Endothelial cell of umbilical vein (primary cell): ENCODE data around the gene COL18A1. TPM values are rescaled to one million over a fixed set of nuclear protein-coding genes. Genes with fewer than 3 reads are reported as not detected.

ENCODE experiments used
- BruUV-seq: library from RNA; stranded (reverse); fragments of 400-500 nt; replicated peaks from 2 replicates; lab custom pipeline; 2021; lab: Mats Ljungman, UMichigan
- CTCF ChIA-PET: fragments of 300-600, 350-600 bp; sonication (Branson Sonifier 250); formaldehyde crosslinking; loops from one replicate; lab custom pipeline; 2021; ENCODE audit warnings: antibody characterized with exemption, inconsistent platforms; lab: Charles Lee
- POLR2A ChIA-PET: fragments of 300-600, 350-600 bp; sonication (Branson Sonifier 250); formaldehyde crosslinking; loops from one replicate; lab custom pipeline; 2021; ENCODE audit warnings: antibody characterized with exemption, inconsistent platforms; lab: Charles Lee
- DNase-seq: peaks from one replicate; pipeline ENCODE4 v3.0.0-alpha.2; 2011; ENCODE audit warnings: low read depth, low spot score
- FAIRE-seq: peaks from 2 replicates; lab custom pipeline; 2011; peaks lifted over from hg19 to GRCh38; lab: Jason Lieb, UNC
- H2AFZ ChIP-seq: 2 replicates; pipeline ENCODE4 v1.6.0; 2012; ENCODE audit warnings: low read depth, low read length, control low read depth, inconsistent platforms
- H3K27ac ChIP-seq: 2 replicates; pipeline ENCODE4 v1.5.1; 2011; ENCODE audit warnings: low read depth, mild to moderate bottlenecking, control low read depth, low read length, moderate library complexity; ENCODE audit not compliant: insufficient read depth
- H3K27me3 ChIP-seq, 2 experiments: 2 replicates each; pipeline versions ENCODE4 v1.6.0 to v1.6.1; 2011; ENCODE audit warnings: low read length in 2 of 2, mixed read lengths in 1 of 2; ENCODE audit not compliant: control insufficient read depth in 2 of 2, insufficient read depth in 2 of 2
- H3K36me3 ChIP-seq, 2 experiments: 2 replicates in 1 of 2; 3 replicates in 1 of 2; pipeline ENCODE4 v1.5.1; 2011; ENCODE audit warnings: low read length in 2 of 2, mild to moderate bottlenecking in 1 of 2, moderate library complexity in 1 of 2; ENCODE audit not compliant: control insufficient read depth in 2 of 2, insufficient read depth in 2 of 2; ENCODE audit errors: extremely low read depth in 1 of 2
- H3K4me1 ChIP-seq: 3 replicates; pipeline ENCODE4 v1.5.1; 2011; ENCODE audit warnings: mild to moderate bottlenecking, low read length; ENCODE audit not compliant: control insufficient read depth, insufficient read depth; ENCODE audit errors: extremely low read depth
- H3K4me2 ChIP-seq: 2 replicates; pipeline ENCODE4 v1.6.1; 2011; ENCODE audit warnings: low read length, control low read depth, mixed read lengths; ENCODE audit not compliant: insufficient read depth
- H3K4me3 ChIP-seq, 3 experiments: fragments of 200-600 bp in 1 of 3; sonication (generic), shearing (Covaris generic) in 1 of 3; replicated peaks in 1 of 3; 2 replicates each; pipeline ENCODE4 v1.5.1; 2011 to 2016; ENCODE audit warnings: control low read depth in 3 of 3, low read length in 3 of 3, mild to moderate bottlenecking in 2 of 3, inconsistent platforms in 1 of 3, low read depth in 1 of 3, moderate library complexity in 1 of 3; ENCODE audit not compliant: insufficient read depth in 1 of 3
- H3K79me2 ChIP-seq: 2 replicates; pipeline ENCODE4 v1.6.0; 2012; ENCODE audit warnings: low read length, inconsistent platforms; ENCODE audit not compliant: control insufficient read depth, insufficient read depth
- H3K9ac ChIP-seq: replicated peaks from 2 replicates; pipeline ENCODE3; 2011; ENCODE audit warnings: low read length, control low read depth; ENCODE audit not compliant: insufficient read depth; ENCODE audit errors: extremely low read depth
- H3K9me1 ChIP-seq: replicated peaks from 3 replicates; pipeline ENCODE4 v1.6.0; 2011; ENCODE audit warnings: mild to moderate bottlenecking, low read length; ENCODE audit not compliant: control insufficient read depth, insufficient read depth; ENCODE audit errors: extremely low read depth
- H3K9me3 ChIP-seq: replicated peaks from 2 replicates; pipeline ENCODE4 v1.5.1; 2012; ENCODE audit warnings: low read length, inconsistent platforms; ENCODE audit not compliant: control insufficient read depth, insufficient read depth
- H4K20me1 ChIP-seq: replicated peaks from 2 replicates; pipeline ENCODE3; 2011; ENCODE audit warnings: mild to moderate bottlenecking, low read length; ENCODE audit not compliant: control insufficient read depth, insufficient read depth; ENCODE audit errors: extremely low read depth
- CTCF ChIP-seq, 2 donors: IDR thresholded peaks; 1 replicate in 1 of 2; 2 replicates in 1 of 2; pipeline ENCODE4 v1.5.1; 2011; ENCODE audit warnings: low read length in 2 of 2, mild to moderate bottlenecking in 2 of 2, moderate library complexity in 2 of 2, control low read depth in 1 of 2, inconsistent platforms in 1 of 2, low read depth in 1 of 2; ENCODE audit not compliant: insufficient read depth in 1 of 2; ENCODE audit errors: extremely low read depth in 1 of 2
- EZH2 ChIP-seq: IDR thresholded peaks from 2 replicates; pipeline ENCODE4 v1.6.1; 2012; ENCODE audit warnings: borderline replicate concordance, low read depth, mild to moderate bottlenecking, moderate library complexity, low read length, inconsistent platforms; ENCODE audit not compliant: severe bottlenecking
- FOS ChIP-seq: IDR thresholded peaks from 2 replicates; pipeline ENCODE4 v1.6.1; 2011; ENCODE audit warnings: mild to moderate bottlenecking, low read length, moderate library complexity, borderline replicate concordance; ENCODE audit not compliant: insufficient read depth
- GATA2 ChIP-seq: IDR thresholded peaks from 2 replicates; pipeline ENCODE4 v1.7.0; 2011; ENCODE audit warnings: low read depth, mild to moderate bottlenecking, moderate library complexity, mixed read lengths, low read length; ENCODE audit not compliant: insufficient read length, insufficient read depth
- JUN ChIP-seq: IDR thresholded peaks from 2 replicates; pipeline ENCODE4 v1.6.1; 2011; ENCODE audit warnings: borderline replicate concordance, low read depth; ENCODE audit not compliant: insufficient read length, insufficient read depth
- MAX ChIP-seq: IDR thresholded peaks from 2 replicates; pipeline ENCODE4 v1.6.1; 2011; ENCODE audit not compliant: insufficient read depth, insufficient read length
- MYC ChIP-seq: IDR thresholded peaks from one replicate; pipeline ENCODE4 v1.6.1; 2011; ENCODE audit warnings: mild to moderate bottlenecking, low read depth, low read length
- POLR2A ChIP-seq: IDR thresholded peaks from 2 replicates; pipeline ENCODE4 v1.6.1; 2012; ENCODE audit warnings: low read depth, mild to moderate bottlenecking, control low read depth, low read length
- POLR2AphosphoS5 ChIP-seq: IDR thresholded peaks from 2 replicates; pipeline ENCODE4 v1.6.1; 2012; ENCODE audit warnings: low read depth, mild to moderate bottlenecking, control low read depth, low read length, moderate library complexity; ENCODE audit not compliant: insufficient read depth
- dilution Hi-C: fragments of 300-500 bp; cut with MboI; formaldehyde crosslinking; loops from one replicate; pipeline ENCODE4 v1.15.0; 2019; ENCODE audit warnings: low sequenced_read_pairs; ENCODE audit not compliant: extremely low pct_ligation_motif_present
- intact Hi-C: fragments of 100-400 bp; cut with micrococcal nuclease; formaldehyde crosslinking; loops from one replicate; pipeline ENCODE4 v1.10.0; 2022
- polyA plus RNA-seq, 4 experiments: library from polyadenylated mRNA; depleted of rRNA in 3 of 4; stranded (reverse) in 3 of 4; unstranded in 1 of 4; fragments of >200 nt; gene quantifications; 2 replicates each; pipeline versions ENCODE4 v1.2.1 to v1.2.3, GENCODE V29; 2011 to 2012; ENCODE audit warnings: missing spikeins in 1 of 4
- total RNA-seq: library from RNA; stranded (reverse); gene quantifications from 2 replicates; pipeline ENCODE4 v1.2.3, GENCODE V29; 2021

COL18A1 gene
- total and polyA plus RNA-seq, 2 donors (not counting 3 experiments of a cell fraction or from before 2014, with no cell fraction given): 198 to 252 TPM

GRCh38 chr21:45467221-45467779 lies 62.3 kb downstream of the COL18A1 start:
- Histone ChIP-seq H3K27me3 (no peaks in the 10 kb centered on the region), H3K27ac (no peak overlapping the region), H3K79me2 (peaks cover 34% of the 10 kb centered on the region), H3K9me3 (no peaks in the 10 kb centered on the region), H3K4me3 (no peak overlapping the region), H4K20me1 (no peaks in the 10 kb centered on the region), H3K4me1 (peaks cover 22% of the 10 kb centered on the region), H3K4me2 (no peak overlapping the region), H3K36me3 (peaks cover 3 to 12% of the 10 kb centered on the region in 2 experiments), H3K9me1 (no peaks in the 10 kb centered on the region), H3K9ac (no peak overlapping the region), H2AFZ (no peak overlapping the region)
- ChIA-PET CTCF (no interaction called here), POLR2A (no interaction called here)
- no peak for DNase-seq
- intact Hi-C loops: no loop called here
- TF ChIP-seq EZH2: no peak
- no peak for TF ChIP-seq POLR2AphosphoS5
- TF ChIP-seq MAX: no peak
- TF ChIP-seq GATA2: no peak
- no peak for TF ChIP-seq JUN
- TF ChIP-seq POLR2A: no peak
- no peak for TF ChIP-seq CTCF (IDR thresholded peaks at IDR 0.05; ENCODE audit: extremely low read depth in 1 of 2, insufficient read depth in 1 of 2, low read depth in 1 of 2, low read length in 2 of 2)
- no peak for TF ChIP-seq FOS
- TF ChIP-seq MYC: no peak
- dilution Hi-C loops: no loop called here
- no peak for FAIRE-seq
- BruUV-seq: no TSS peak
